IPS-11a (cell line): ENCODE results near the gene INAFM1.
"Not testable (repeated sequence)": the region's sequence is repeated elsewhere in the genome, so short reads cannot be mapped to it uniquely, and the experiment has no call there.

Experiments used
- H3K4me3 ChIP-seq: one replicate; pipeline ENCODE4 v1.5.1; 2013; ENCODE audit warnings: low read depth, low read length, control low read depth

The INAFM1 gene

GRCh38 chr19:47240996-47241918, 33.4 kb upstream of the INAFM1 start:
- H3K4me3 ChIP-seq, result no peak overlapping the region

GRCh38 chr19:47241919-47242577, 32.6 kb upstream of the INAFM1 start:
- H3K4me3 ChIP-seq, result no peak overlapping the region

GRCh38 chr19:47243364-47243775, 31.3 kb upstream of the INAFM1 start:
- H3K4me3 ChIP-seq, result peak overlapping the region; percentile 34

GRCh38 chr19:47243776-47244547, 30.7 kb upstream of the INAFM1 start:
- peak overlapping the region; percentile 34 for H3K4me3 ChIP-seq

- no peak overlapping the region for H3K4me3 ChIP-seq
Observed at GRCh38 chr19:47247308-47247990, 27.2 kb upstream of the INAFM1 start.

- not testable (repeated sequence) for H3K4me3 ChIP-seq
Observed at GRCh38 chr19:47253016-47253415, 21.7 kb upstream of the INAFM1 start.

- no peak overlapping the region for H3K4me3 ChIP-seq
Observed at GRCh38 chr19:47253467-47253881, 21.2 kb upstream of the INAFM1 start.

GRCh38 chr19:47253970-47254369, 20.7 kb upstream of the INAFM1 start:
- H3K4me3 ChIP-seq, result no peak overlapping the region

GRCh38 chr19:47255879-47256692, 18.6 kb upstream of the INAFM1 start, which contains the start of gene CCDC9:
TSS of gene CCDC9 (plus strand) at chr19:47256525. CDS start at chr19:47258401, 1,876 bp downstream.
- H3K4me3 ChIP-seq, result peak within 1 kb of the TSS; percentile 78

- H3K4me3 ChIP-seq, result peak overlapping the region; percentile 78
Observed at GRCh38 chr19:47256693-47257410, 17.8 kb upstream of the INAFM1 start.

- peak overlapping the region; percentile 67 for H3K4me3 ChIP-seq
Observed at GRCh38 chr19:47257411-47258169, 17.1 kb upstream of the INAFM1 start.

GRCh38 chr19:47258434-47258833, 16.3 kb upstream of the INAFM1 start:
- H3K4me3 ChIP-seq, result no peak overlapping the region

GRCh38 chr19:47258895-47259555, 15.7 kb upstream of the INAFM1 start:
- H3K4me3 ChIP-seq, result no peak overlapping the region

GRCh38 chr19:47260476-47260875, 14.2 kb upstream of the INAFM1 start:
- no peak overlapping the region for H3K4me3 ChIP-seq

- not testable (repeated sequence) for H3K4me3 ChIP-seq
Observed at GRCh38 chr19:47261946-47262793, 12.5 kb upstream of the INAFM1 start.

GRCh38 chr19:47264629-47265028, 10.1 kb upstream of the INAFM1 start:
- no peak overlapping the region for H3K4me3 ChIP-seq

GRCh38 chr19:47266401-47266941, 8.2 kb upstream of the INAFM1 start:
- H3K4me3 ChIP-seq, result no peak overlapping the region
